ENCODE data around the gene BBS1. TPM values are rescaled to one million over a fixed set of nuclear protein-coding genes. Genes with fewer than 3 reads are reported as not detected.

BBS1 gene
- total RNA-seq, 4 donors from 2014 or later, result 83.2 to 200 (median 165) TPM

DNA sequence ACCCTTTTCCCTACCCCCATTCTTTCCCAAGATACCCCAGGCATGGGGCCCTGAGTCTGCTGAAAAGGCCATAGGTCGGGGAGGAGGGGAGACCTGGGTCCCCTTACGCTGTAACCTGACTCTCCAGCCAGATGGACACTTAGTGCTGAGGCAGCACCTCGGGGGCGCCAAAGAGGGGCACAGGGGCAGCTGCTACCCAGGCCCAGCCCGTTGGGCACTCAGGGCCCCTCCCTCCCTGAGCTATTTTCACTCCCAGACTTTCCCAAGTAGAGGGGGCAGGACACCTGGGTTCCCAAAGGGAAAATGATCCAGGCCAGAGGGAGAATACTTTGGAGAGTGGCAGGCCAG, 37.2 kb downstream of the BBS1 start:
- no peak overlapping the region for H3K27ac ChIP-seq
- H3K36me3 ChIP-seq, result no peaks in the 10 kb centered on the region
- H3K4me3 ChIP-seq (replicated peaks in 1 of 3), result no peak overlapping the region
- no peak for DNase-seq
- no peaks in the 10 kb centered on the region for H3K9me3 ChIP-seq
- peaks cover 15 to 16% of the 10 kb centered on the region in 2 donors for H3K4me1 ChIP-seq
- WGBS, 2 donors, result 32 to 45% methylated on average over 5 of the region's 5 CpGs
- H3K27me3 ChIP-seq, result no peaks in the 10 kb centered on the region
- intact Hi-C loops (cut with DNase I), result no loop called here
- no peak for TF ChIP-seq POLR2A (IDR thresholded peaks at IDR 0.05)

DNA sequence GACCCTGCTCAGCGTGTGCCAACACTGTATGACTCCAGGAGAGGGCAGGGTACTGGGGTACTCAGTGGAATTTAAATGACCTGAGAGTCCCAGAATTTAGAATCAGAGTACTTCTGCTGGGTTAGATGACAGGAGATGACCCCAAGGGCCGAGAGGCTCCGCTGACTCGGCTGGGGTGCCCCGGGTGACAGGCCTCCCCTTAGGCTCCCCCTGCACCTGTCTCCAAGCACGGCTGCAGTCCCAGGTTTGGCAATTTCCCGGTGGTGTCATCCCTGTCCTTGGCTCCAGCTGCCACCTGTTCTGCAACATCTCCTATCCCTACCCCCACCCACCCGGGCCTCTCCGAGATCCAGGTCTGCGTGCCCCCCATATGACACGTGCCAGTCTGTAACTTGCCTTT, 37.6 kb downstream of the BBS1 start:
- H3K4me3 ChIP-seq (replicated peaks in 1 of 3), result no peak overlapping the region
- peaks cover 15 to 16% of the 10 kb centered on the region in 2 donors for H3K4me1 ChIP-seq
- WGBS, 2 donors, result 54 to 57% methylated on average over 11 of the region's 11 CpGs
- H3K27ac ChIP-seq, result no peak overlapping the region
- intact Hi-C loops (cut with DNase I), result no loop called here
- no peaks in the 10 kb centered on the region for H3K36me3 ChIP-seq
- H3K27me3 ChIP-seq, result no peaks in the 10 kb centered on the region
- no peak for DNase-seq
- H3K9me3 ChIP-seq, result no peaks in the 10 kb centered on the region
- TF ChIP-seq, protein P1, sequence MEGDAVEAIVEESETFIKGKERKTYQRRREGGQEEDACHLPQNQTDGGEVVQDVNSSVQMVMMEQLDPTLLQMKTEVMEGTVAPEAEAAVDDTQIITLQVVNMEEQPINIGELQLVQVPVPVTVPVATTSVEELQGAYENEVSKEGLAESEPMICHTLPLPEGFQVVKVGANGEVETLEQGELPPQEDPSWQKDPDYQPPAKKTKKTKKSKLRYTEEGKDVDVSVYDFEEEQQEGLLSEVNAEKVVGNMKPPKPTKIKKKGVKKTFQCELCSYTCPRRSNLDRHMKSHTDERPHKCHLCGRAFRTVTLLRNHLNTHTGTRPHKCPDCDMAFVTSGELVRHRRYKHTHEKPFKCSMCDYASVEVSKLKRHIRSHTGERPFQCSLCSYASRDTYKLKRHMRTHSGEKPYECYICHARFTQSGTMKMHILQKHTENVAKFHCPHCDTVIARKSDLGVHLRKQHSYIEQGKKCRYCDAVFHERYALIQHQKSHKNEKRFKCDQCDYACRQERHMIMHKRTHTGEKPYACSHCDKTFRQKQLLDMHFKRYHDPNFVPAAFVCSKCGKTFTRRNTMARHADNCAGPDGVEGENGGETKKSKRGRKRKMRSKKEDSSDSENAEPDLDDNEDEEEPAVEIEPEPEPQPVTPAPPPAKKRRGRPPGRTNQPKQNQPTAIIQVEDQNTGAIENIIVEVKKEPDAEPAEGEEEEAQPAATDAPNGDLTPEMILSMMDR (IDR thresholded peaks at IDR 0.05), result no peak
- no peak for TF ChIP-seq POLR2A (IDR thresholded peaks at IDR 0.05)

GRCh38 chr11:66548774-66549630, 38.6 kb downstream of the BBS1 start:
- intact Hi-C loops (cut with DNase I), result no loop called here
- Histone ChIP-seq H3K9me3 (no peaks in the 10 kb centered on the region), H3K27ac (no peak overlapping the region), H3K36me3 (no peaks in the 10 kb centered on the region), H3K27me3 (no peaks in the 10 kb centered on the region), H3K4me1 (peaks cover 14 to 15% of the 10 kb centered on the region in 2 donors), H3K4me3 (replicated peaks in 1 of 3) (no peak overlapping the region)
- WGBS, 2 donors, result 59 to 60% methylated on average over 16 of the region's 16 CpGs
- TF ChIP-seq, protein P1 (IDR thresholded peaks at IDR 0.05), result no peak
- no peak for TF ChIP-seq POLR2A (IDR thresholded peaks at IDR 0.05)
- no peak for DNase-seq

DNA sequence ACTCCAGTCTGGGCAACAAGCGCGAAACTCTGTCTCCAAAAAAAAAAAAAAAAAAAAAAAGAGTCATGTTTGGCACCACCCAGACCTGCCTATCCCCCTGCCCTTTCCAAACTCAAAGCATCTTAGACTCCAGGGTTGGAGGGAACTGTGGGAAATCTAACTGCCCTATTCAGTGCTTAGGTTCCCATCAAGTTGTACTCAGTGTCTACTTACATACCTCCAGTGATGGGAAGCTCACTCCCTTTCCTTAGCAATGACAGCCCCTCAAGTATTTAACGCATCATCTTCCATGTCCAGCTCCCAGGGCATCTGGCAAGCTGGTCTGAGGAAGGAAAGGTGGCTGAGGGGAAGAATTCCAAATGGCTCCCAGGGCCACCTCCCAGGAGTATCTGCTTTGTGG, 39.3 kb downstream of the BBS1 start:
- Histone ChIP-seq H3K4me3 (replicated peaks in 1 of 3) (no peak overlapping the region), H3K27ac (no peak overlapping the region), H3K4me1 (peaks cover 12 to 15% of the 10 kb centered on the region in 2 donors), H3K27me3 (no peaks in the 10 kb centered on the region), H3K9me3 (no peaks in the 10 kb centered on the region), H3K36me3 (no peaks in the 10 kb centered on the region)
- DNase-seq, result no peak
- intact Hi-C loops (cut with DNase I), result no loop called here
- WGBS, 2 donors, result 92 to 97% methylated on average over 3 of the region's 3 CpGs
- TF ChIP-seq POLR2A (IDR thresholded peaks at IDR 0.05), result no peak
- TF ChIP-seq, protein P1 (IDR thresholded peaks at IDR 0.05), result no peak

GRCh38 chr11:66550887-66551286, 40.5 kb downstream of the BBS1 start:
- intact Hi-C loops (cut with DNase I), result no loop called here
- H3K4me1 ChIP-seq, result peaks cover 5 to 9% of the 10 kb centered on the region in 2 donors
- H3K9me3 ChIP-seq, result no peaks in the 10 kb centered on the region
- WGBS, 2 donors, result 77 to 88% methylated on average over 4 of the region's 4 CpGs
- H3K27ac ChIP-seq, result no peak overlapping the region
- H3K36me3 ChIP-seq, result no peaks in the 10 kb centered on the region
- no peak overlapping the region for H3K4me3 ChIP-seq (replicated peaks in 1 of 3)
- no peaks in the 10 kb centered on the region for H3K27me3 ChIP-seq
- TF ChIP-seq POLR2A (IDR thresholded peaks at IDR 0.05), result no peak
- TF ChIP-seq, protein P1 (IDR thresholded peaks at IDR 0.05), result no peak
- DNase-seq, result no peak
